Hindlimb muscle (tissue), 1 donor: Measurements from ENCODE around the gene BARX1. TPM values are rescaled to one million over a fixed set of nuclear protein-coding genes. Genes with fewer than 3 reads are reported as not detected.
"Not testable (repeated sequence)": the region's sequence is repeated elsewhere in the genome, so short reads cannot be mapped to it uniquely, and the experiment has no call there.

ENCODE experiments used
- DNase-seq: peaks from one replicate; pipeline ENCODE4 v3.0.0-alpha.2; 2013
- polyA plus RNA-seq: library from polyadenylated mRNA; unstranded; fragments of 120-200 nt; gene quantifications from one replicate; pipeline ENCODE4 v1.2.1, GENCODE V29; 2013; ENCODE audit not compliant: insufficient read length

Gene BARX1
- polyA plus RNA-seq, 1 donor: not detected

DNA sequence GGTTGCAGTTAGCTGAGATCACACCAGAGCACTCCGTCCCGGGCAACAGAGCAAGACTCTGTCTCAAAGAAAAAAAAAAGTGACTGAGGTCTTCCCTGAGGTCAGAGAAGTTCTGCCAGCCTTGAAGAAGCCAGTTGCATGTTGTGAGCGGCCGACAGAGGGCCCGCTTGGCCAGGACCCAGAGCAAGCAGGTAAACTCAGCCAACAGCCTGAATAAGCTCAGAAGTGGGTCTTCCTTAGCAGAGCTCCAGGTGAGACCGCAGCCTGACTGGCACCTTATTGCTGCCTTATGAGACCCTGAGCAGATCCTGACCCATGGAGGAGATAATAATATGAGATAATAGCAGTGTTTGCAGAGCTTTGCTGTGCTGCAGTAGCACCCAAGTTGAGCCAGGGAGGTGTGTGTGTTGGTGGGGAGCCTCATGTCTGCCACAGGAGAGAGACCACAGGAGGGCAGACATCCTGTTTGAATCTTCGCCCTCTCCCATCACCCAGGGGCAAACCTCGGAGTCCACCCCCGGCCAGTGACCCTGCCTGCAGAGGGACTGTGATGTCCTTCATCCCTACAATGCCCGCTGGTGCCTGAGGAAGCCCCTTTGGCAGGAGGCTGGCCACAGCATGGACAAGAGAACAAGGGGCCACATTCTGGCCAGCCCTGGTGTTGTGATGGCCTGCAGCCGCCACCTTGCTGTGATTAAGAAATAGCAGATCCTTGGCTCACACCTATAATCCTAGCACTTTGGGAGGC lies 10.8 kb upstream of the BARX1 start:
- DNase-seq: no peak

DNA sequence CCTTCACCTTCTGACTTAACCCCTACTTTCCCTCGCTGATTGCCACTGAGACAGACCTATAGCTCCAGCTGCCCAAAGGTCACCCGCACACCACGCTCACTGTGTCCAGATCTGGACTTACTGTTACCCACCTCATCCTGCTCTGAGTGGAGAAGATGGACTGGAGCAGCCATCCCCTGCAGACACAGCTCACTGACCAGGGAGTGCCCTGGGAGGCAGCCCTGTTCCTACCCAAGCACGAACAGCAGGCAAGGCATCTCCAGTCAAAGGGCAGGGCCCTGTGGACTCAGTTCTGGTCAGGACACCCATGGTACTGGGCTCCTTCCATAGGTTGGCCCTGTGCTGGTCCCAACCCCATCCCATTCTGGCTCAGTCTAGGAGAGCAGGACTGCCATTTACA lies 9.5 kb upstream of the BARX1 start:
- DNase-seq: no peak

DNA sequence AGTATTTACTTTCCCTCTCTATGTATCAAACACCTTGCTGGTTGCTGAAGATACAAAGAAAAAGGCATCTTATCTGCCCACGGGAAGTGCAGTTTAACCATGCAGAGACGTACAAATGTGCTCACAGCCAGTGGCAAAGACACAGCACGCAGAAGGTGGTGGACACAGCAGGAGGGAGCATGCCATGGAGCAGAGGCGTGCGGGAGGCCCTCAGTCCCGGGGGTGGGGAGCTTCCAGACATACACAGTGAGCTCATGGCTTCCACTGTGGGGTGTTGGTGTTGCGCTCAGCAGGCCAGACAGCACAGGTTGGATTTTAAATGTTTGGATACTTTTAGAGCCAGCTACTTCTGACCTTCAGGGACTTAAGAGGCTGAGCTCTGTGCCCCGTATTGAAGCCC lies 8.8 kb upstream of the BARX1 start:
- DNase-seq: no peak

DNA sequence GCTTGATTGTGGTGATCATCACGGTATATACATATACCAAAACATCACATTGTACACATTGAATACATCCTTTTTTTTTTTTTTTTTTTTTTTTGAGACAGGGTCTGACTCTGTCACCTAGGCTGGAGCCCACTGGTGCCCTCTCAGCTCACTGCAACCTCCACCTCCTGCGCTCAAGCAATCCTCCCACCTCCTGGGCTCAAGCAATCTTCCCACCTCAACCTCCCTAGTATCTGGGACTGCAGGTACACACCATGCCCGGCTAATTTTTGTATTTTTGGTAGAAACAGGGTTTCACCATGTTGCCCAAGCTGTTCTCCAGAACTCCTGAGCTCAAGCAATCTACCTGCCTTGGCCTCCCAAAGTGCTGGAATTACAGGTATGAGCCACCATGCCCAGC lies 8.3 kb upstream of the BARX1 start:
- not testable (repeated sequence) for DNase-seq

DNA sequence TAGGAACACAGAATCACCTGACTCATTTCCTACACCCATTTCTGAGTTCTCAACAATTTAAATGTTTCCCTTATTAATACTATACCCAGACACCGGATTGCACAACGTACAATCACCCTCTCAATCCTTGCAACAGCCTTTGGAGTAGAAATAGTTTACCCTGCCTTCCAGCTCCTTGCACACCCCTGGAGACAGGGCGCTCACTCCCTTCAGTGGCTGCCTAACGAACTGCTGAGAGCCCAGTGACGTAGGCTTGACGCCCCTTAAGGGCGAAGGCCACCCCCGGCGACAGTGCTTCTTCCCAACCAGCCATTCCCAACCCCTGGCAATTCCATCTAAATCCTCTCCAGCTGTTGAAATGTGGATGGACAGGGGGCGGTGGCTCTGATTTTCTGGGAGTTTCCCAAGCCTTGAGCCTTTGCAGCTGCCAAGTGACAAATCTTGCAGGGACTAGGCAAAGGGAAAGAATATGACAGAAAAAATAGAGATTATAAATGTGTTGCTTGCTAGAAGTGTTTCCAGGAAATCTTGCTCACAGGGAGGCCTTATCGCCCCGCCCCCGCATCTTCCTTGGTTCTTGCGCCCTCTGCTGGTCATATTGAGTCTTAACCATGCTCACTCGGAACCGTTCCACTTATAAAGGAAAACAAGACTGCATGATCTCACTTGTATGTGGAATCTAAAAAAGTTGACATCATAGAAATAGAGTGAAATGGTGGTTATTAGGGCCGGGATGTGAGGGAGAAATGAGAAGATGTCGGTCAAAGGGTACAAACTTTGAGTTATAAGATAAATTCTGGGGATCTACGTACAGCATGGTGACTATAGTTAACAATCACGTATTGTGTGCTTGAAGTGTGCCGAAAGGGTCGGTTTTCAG lies 7.6 kb upstream of the BARX1 start:
- peak; percentile 85 for DNase-seq

DNA sequence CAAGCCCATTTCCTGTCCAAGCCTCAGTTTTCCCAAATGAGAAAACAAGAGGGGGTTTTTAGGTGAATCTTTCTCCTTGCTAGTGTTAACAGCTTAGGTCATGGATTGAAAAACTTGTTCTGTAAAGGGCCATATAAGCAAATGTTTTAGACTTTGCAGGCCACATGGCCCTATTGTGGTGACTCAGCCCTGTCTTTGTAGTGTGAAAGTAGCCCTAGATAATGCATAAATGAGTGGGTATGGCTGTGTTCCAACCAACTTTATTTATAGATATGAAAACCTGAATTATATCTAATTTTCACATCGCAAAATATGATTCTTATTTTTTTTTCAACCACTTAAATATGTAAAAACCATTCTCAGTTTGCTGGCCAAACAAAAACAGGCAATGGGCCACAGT lies 6.9 kb upstream of the BARX1 start:
- DNase-seq: no peak

DNA sequence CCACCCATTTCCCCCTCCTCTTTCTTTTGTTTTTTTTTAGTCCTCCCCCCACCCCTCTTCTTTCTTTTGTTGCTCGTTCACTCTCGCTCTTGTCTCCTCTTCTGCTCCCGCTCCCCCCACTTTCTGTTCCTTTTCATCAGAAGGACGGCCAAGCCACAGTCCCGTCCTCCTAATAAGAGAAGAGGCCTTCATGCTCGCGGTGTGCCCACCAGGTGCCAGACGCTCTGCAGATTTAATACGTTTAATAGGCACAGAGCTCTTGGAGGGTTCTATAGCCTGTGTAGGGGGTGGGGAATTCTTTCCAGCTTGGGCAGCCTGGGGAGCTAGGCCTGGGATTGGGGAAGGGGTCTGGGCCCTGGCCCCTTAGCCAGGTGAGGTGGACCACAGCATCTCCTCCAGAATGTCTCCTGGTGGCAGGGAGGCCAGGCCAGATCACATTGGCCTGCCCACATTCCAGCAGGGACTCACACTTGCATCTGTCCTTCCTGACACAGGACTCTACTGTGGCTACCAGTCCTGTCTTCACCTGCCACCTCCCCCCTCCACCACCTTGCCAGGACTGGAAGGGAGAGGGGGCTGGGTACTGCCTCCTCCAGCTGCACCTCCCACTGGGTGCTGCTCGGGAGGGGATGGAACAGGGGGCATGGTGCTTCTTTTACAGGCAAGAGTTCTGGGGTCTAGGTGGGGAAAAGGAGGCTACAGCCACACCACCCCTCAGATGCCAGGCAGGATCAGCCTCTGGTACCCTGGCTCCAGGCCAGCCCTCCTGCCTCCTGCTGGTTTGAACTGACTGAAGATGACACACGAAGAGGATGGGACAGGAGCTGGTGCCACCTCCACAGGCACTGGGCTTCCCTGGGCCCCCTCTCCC lies 6.1 kb upstream of the BARX1 start:
- no peak for DNase-seq

DNA sequence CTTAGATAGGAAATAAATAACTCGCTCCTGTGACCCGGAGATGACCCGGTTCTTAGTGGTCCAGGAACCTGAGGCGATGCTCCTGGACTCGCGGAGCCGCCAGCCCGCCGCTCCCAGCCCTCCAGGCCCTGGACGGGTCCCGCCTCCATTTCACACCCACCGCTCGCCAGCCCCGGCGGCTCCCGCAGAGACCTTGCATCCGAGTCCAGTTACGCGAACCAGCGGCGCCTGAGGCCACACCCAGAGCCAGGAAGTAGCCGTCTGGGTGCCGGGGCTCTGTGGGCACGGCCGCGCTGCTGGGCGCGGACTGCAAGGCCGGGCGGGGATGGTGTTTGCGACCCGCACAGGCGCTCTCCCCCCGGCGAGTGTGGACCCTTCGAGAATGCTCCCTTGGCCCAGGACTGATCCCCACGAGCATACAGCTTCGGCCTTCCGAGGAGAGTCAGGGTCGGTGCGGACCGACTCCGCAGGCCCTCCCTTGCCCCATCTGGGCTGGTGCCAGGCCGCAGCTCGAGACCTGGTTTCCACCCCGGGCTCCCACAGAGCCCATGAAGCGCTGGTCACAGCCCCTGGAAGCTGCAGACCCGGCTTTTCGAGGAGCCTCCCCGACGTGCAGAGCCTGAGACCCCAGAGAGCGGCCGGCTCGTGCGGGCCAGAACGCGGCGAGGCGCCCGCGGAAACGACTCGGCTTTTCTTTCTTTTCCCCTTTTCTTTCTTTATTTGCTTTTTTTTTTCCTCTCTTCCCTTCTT lies 5.2 kb upstream of the BARX1 start:
- DNase-seq: no peak

DNA sequence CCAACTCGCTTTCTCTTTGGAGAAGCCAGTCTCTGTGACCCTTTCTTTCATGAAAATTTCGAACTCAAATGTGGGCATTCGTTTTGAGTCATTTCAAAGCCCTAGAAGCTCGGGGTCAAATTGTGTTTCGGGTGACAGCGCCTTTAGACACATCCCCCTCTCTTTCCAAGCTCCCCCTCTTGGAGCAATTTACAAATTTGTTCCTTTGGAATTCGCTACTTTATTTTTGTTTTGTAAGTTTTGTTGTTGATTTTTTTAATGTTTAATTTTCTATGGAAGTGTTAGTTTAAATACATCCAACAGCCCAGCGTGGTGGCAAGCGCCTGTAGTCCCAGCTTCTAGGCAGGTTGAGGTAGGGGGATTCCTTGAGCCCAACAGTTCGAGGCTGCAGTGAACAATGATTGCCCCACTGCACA lies 4.6 kb upstream of the BARX1 start:
- DNase-seq: no peak

DNA sequence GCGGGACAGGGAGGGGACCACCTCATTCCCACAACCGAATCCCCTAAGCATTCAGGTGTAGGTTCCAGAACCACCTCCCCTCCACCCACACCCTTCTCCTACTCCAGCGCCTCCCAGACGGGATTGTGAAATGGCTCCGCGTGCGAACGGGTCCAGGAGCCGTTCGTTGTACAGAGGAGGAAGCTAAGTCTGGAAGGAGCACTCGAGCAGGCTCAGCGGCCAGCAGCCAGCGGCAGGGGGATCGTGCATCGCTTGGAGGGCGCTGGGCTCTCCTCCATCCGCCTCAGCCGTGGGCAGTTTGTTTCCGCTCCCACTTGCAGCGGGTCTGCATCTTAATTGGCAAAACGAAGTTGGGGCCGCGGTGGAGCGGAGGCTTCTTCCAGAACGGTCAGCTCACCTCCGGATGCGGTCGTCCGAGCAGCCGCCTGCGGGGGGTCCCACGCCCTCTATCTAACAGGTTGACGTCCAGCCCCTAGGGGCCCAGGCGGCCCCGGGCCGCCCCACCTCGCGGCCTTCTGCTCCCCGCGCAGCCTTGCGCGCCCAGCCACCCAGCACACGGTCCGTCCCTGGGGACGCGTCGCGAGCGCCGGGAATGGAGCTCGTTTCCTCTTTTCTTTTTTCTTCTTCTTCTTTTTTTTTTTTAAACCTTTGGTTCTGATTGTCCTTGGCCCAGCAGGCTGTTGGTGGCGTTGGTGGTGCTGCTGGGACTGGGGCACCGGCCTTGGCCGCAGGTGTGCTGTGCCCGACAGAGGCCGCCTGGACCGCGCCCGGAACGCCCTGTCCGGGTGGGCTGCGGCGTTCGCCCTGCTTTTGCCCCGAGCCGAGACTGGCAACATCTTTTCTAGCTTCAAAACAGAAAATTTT lies 3.9 kb upstream of the BARX1 start:
- DNase-seq: no peak

DNA sequence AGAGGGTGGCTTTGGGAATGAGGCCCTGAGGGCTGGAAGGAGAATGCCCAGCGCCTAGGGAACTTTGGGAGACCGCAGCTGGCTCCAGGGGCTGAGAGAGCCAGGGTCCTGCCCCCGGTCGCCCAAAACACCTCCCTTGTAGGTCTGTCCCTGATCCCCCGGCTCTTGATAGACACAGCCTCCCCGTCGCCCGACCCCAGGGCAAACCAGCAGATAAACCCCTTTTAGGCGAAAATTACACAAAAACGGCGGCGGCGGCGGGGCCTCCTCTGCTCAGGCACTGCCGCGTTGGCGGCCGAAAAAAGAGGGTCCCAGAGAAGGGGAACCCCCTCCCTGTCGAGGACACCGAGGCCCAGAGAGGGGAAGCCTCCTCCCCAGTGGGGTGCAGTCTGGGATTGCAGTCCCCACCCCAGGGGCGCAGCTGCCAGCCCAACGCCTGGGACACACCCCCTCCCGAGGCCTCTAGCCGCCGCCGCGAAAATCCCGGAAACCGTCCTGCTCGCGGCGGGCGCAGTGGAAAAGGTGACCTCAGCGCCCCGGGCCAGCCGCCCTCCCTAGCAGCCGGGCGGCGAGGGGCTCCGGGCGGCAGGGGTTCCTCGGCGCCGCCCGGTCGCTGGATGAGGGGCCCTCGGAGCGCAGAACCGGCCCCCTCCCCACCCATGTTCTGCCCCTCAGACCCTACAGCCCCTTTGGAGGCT lies 3.1 kb upstream of the BARX1 start:
- no peak for DNase-seq

DNA sequence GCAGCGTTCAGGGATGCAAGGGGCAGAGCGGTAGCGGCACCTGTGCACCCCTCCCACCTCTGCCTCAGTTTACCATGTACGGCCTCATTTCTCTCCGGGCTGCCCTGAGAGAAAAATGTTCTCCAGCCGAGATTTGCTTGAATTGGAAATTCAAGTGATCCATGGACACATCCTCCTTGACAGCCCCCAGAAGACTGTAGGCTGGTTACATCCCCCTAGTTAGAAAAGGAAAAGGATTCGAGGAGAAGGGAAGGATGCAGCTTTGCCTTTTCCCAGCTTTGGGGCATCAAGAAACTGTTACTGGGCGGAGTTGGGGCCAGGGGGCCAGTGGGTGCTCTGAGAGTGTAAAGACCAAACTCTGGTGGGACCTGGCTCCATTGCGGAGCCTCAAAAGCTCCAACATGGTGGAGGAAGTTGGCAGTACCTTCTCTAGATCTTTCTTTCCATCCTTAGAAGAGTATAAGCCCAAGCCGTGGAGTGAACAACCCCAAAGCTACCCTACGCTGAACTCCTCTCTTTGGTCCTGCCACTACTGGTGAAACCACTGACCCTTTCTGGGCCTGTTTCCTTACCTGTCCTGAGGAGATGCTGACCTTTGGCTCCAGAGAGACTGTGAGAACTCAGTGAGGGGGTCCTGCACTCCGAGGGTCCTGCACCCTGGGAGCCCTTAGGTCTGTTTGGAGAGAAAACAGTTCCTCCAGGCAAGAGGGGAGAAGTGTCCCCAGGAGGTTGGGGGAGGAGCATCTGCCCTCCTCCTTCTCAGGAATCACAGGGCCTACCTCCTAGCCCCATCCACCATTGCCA lies 1.0 kb upstream of the BARX1 start:
- no peak for DNase-seq

DNA sequence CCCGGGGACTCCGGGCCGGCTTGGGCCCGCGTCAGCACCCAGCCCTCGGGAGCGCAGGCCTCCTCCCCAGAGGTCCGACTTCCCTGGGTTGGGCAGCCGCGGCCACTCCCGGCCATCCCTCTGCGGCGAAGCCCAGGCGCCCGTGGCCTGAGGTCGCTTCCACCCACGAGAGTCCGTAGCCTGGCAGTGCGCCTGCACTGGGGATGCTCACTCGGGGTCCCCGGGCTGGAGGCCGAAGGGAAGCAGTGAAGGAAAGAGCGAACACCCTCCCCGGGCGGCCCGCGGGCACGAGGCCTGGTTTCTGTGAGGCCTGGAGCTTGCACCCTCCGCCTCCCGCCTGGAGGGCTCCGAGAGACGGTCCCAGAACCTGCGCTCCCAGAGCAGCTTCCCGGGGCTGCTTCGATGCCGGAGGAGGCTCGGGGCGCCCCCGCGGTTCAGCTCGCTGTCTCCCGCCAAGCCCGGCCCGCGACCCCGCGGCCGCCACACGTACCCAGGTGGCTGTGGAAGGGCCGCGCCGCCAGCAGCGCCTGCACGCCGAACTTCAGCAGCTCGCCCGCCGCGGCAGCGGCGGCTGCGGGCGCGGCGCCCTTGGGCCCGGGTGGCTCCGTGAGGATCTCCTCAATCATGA lies 607 bp downstream of the BARX1 start:
- no peak for DNase-seq

DNA sequence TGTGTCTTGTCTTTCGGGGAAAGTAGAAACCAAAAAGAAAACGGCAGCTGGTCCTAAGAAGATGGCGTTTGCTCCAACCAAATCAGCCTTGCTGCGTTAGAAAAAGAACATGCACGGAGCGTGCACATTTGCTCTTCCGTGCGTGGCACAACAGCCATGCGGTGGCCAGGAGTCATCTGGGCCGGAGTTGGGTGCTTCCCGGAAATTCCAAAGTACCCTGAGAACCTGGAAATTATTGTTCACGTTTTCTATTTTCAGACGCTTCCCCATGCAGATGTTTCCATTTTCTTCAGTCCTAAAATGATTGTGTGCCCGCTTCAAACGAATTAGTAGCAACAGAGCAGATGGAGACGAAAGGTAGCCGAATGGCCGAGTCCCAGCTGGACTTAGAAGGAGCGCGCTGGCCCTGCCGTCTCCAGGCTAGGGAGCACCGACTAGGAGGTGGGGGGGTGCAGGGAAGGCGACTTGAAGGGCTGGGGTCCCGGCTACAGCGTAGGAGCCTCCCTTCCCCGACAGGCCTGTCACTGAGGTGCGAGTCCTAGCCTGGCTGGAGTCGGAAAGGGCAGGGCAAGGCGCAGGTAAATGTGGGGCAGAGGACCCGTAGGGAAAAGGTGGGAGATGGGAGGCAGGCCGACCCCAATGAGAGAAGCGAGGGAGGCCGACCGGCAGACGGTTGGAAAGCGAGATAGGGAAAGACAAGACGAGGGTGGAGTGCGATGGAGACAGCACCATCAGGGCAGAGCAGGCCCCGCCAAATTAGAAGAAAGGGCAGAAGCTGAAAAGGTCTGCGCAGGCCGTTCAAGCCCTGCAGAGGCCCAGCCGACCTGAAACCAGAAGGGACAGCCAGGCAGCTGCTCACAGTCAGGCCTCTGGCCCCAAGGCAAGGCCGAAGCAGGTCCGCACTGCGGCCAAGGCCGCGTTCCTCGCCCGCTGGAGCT lies 1.4 kb downstream of the BARX1 start:
- DNase-seq: no peak

DNA sequence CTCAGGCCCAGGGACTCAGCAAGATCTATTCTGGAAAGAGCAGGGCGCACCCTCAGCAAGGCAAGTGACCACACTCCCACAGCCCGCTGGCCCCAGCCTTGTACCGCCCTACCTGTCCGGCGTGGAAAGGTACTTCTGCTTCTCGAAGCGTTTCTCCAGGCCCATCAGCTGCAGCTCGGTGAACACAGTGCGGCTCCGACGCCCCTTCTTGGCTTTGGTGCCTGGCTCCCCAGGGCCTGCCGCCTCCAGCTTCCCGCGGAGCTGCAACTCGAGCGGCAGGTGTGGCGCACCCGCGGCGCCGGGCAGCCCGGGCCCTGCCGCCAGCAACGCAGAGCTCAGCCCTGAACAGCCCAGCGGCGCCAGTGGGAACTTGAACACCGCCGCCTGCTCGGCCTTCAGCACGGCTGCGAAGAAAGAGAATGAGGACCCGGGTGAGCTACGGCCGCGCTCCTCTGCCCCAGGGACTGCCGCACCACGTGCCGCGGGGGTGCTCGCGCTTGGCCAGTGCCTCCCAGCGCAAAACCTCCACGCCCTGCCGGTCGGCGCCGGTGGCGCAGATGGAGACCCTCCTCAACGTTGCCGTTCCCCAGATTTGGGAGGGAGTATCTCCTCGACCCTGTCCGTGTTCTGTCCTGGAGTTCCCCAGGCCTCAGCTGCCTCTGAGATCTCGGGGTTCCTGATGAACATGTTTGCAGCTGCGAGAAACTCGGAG lies 2.2 kb downstream of the BARX1 start:
- DNase-seq: no peak

DNA sequence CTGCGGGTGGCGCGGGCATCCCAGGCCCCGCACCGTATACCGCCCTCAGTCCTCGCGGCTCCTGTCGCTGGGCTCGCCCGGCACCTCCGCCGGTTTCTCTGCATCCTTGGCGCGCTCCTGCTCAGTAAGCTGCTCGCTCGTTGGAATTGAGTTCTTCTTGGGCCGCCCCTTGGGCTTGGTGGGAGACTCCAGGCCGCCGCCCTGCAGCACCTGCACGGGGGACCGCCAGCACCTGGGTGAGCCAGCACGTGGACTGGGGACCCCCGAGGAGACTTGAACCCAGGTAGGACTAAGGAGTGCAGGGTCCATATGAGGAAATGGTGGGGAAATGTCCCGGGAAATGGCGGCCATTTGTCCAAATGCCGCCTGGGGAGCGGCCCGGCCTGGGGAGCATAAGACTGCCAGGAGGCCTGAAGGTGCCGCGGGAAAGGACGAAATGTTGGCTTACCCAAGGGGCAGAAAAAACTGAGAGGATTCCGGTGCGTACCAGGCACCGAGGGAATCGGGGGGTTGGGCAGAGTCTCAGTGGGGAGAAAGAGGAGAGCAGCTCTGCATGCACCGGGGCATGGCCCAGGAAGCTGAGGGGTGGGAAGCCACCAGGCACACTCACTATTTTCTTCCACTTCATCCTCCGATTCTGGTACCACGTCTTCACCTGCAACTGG lies 2.9 kb downstream of the BARX1 start:
- no peak for DNase-seq

DNA sequence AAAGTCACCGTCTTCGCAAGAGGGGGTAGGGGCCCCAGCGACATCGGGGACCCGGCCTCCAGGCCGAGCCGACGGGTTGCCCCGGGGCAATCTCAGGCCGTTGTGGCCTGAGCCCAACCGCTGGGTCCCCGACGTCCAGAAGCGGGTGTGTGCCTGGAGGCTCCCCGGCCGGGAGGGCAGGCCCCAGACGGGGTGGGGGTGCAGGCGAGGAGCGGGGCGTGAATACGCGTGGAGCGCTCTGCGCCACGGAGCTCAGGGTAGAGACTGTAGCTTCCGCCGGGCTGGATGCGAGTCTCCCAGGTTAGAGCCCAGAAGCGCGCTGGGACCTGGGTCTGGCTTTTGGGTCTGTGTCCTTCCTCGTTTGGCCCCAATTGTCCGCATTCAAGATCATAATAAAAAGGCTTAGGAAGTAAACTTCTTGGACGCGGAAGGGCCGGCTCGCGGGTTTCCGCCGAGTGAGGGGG lies 3.5 kb downstream of the BARX1 start:
- no peak for DNase-seq
